HEK293 (cell line): ENCODE measurements around the gene MAPKAP1.

Source experiments
- HOXD13 ChIP-seq: sonication (generic); formaldehyde crosslinking; IDR thresholded peaks from 2 replicates; pipeline ENCODE4 v1.8.0; 2022; ENCODE audit warnings: missing genetic modification reagents, borderline replicate concordance
- IKZF3 ChIP-seq: fragments of 450-650 bp; IDR thresholded peaks from 2 replicates; pipeline ENCODE4 v1.5.0; 2018; ENCODE audit warnings: missing biosample characterization, mild to moderate bottlenecking, missing genetic modification characterization, moderate library complexity
- KLF10 ChIP-seq: fragments of 450-650 bp; IDR thresholded peaks from 2 replicates; pipeline ENCODE4 v1.5.1; 2018; ENCODE audit warnings: missing biosample characterization, mild to moderate bottlenecking, missing genetic modification characterization
- KLF8 ChIP-seq: fragments of 450-650 bp; formaldehyde crosslinking; IDR thresholded peaks from 2 replicates; pipeline ENCODE4 v1.5.1; 2016; ENCODE audit warnings: missing biosample characterization, missing genetic modification characterization
- OSR2 ChIP-seq: fragments of 450-650 bp; formaldehyde crosslinking; IDR thresholded peaks from 2 replicates; pipeline ENCODE4 v1.5.1; 2016; ENCODE audit warnings: missing biosample characterization, missing genetic modification characterization
- OVOL3 ChIP-seq: fragments of 450-650 bp; formaldehyde crosslinking; IDR thresholded peaks from 2 replicates; pipeline ENCODE4 v1.5.1; 2016; ENCODE audit warnings: missing biosample characterization, missing genetic modification characterization
- PRDM1 ChIP-seq: fragments of 450-650 bp; formaldehyde crosslinking; IDR thresholded peaks from 2 replicates; pipeline ENCODE4; 2016; ENCODE audit warnings: missing biosample characterization, missing genetic modification characterization
- REPIN1 ChIP-seq: fragments of 450-650 bp; formaldehyde crosslinking; IDR thresholded peaks from 2 replicates; pipeline ENCODE4 v1.5.1; 2017; ENCODE audit warnings: missing biosample characterization, missing genetic modification characterization, low read depth
- SCRT2 ChIP-seq: fragments of 450-650 bp; formaldehyde crosslinking; IDR thresholded peaks from 2 replicates; pipeline ENCODE4 v1.5.1; 2016; ENCODE audit warnings: missing biosample characterization, missing genetic modification characterization
- SP7 ChIP-seq: fragments of 450-650 bp; formaldehyde crosslinking; IDR thresholded peaks from 2 replicates; pipeline ENCODE4 v1.5.1; 2016; ENCODE audit warnings: missing biosample characterization, missing genetic modification characterization
- TSHZ1 ChIP-seq: fragments of 450-650 bp; formaldehyde crosslinking; IDR thresholded peaks from 2 replicates; pipeline ENCODE4 v1.5.1; 2016; ENCODE audit warnings: missing biosample characterization, missing genetic modification characterization, borderline replicate concordance
- ZIC2 ChIP-seq: fragments of 450-650 bp; formaldehyde crosslinking; IDR thresholded peaks from 2 replicates; pipeline ENCODE4 v1.5.1; 2016; ENCODE audit warnings: missing biosample characterization, missing genetic modification characterization
- ZNF10 ChIP-seq: fragments of 450-650 bp; formaldehyde crosslinking; IDR thresholded peaks from 2 replicates; pipeline ENCODE4 v1.5.1; 2017; ENCODE audit warnings: missing biosample characterization, missing genetic modification characterization
- ZNF121 ChIP-seq: fragments of 450-650 bp; formaldehyde crosslinking; IDR thresholded peaks from 2 replicates; pipeline ENCODE4 v1.5.1; 2016; ENCODE audit warnings: missing biosample characterization, missing genetic modification characterization
- ZNF501 ChIP-seq: fragments of 450-650 bp; formaldehyde crosslinking; IDR thresholded peaks from 2 replicates; pipeline ENCODE4 v1.5.1; 2016; ENCODE audit warnings: missing biosample characterization, missing genetic modification characterization
- ZNF561 ChIP-seq: fragments of 450-650 bp; IDR thresholded peaks from 2 replicates; pipeline ENCODE4 v1.5.1; 2018; ENCODE audit warnings: missing biosample characterization, missing genetic modification characterization, borderline replicate concordance
- ZNF600 ChIP-seq: fragments of 450-650 bp; formaldehyde crosslinking; IDR thresholded peaks from 2 replicates; pipeline ENCODE4 v1.5.1; 2016; ENCODE audit warnings: missing biosample characterization, missing genetic modification characterization
- ZNF623 ChIP-seq: fragments of 450-650 bp; formaldehyde crosslinking; IDR thresholded peaks from 2 replicates; pipeline ENCODE4 v1.5.1; 2016; ENCODE audit warnings: missing biosample characterization, missing genetic modification characterization
- ZNF660 ChIP-seq: fragments of 450-650 bp; IDR thresholded peaks from 2 replicates; pipeline ENCODE4 v1.5.1; 2018; ENCODE audit warnings: missing biosample characterization, mild to moderate bottlenecking, missing genetic modification characterization
- ZNF791 ChIP-seq: fragments of 450-650 bp; formaldehyde crosslinking; IDR thresholded peaks from 2 replicates; pipeline ENCODE4 v1.5.1; 2016; ENCODE audit warnings: missing biosample characterization, missing genetic modification characterization
- ZNF830 ChIP-seq: fragments of 450-650 bp; IDR thresholded peaks from 2 replicates; pipeline ENCODE4 v1.5.0; 2018; ENCODE audit warnings: missing biosample characterization, missing genetic modification characterization, low read depth, mild to moderate bottlenecking, moderate library complexity
- ZSCAN18 ChIP-seq: fragments of 450-650 bp; formaldehyde crosslinking; IDR thresholded peaks from 2 replicates; pipeline ENCODE4 v1.5.1; 2016; ENCODE audit warnings: missing biosample characterization, missing genetic modification characterization
- ZXDB ChIP-seq: fragments of 450-650 bp; formaldehyde crosslinking; IDR thresholded peaks from 2 replicates; pipeline ENCODE4 v1.5.1; 2016; ENCODE audit warnings: missing biosample characterization, missing genetic modification characterization
- TF ChIP-seq, protein P1 (sequence below): fragments of 450-650 bp; formaldehyde crosslinking; conservative IDR thresholded peaks from 2 replicates; pipeline ENCODE4 v1.5.1; 2016; ENCODE audit warnings: low read depth, missing biosample characterization, missing genetic modification characterization
- TF ChIP-seq, protein P2 (sequence below): fragments of 450-650 bp; formaldehyde crosslinking; IDR thresholded peaks from 2 replicates; pipeline ENCODE4 v1.5.1; 2017; ENCODE audit warnings: missing biosample characterization, missing genetic modification characterization
- TF ChIP-seq, protein P3 (sequence below): fragments of 450-650 bp; formaldehyde crosslinking; IDR thresholded peaks from 2 replicates; pipeline ENCODE4 v1.5.1; 2016; ENCODE audit warnings: missing biosample characterization, missing genetic modification characterization, borderline replicate concordance
- TF ChIP-seq, protein P4 (sequence below): fragments of 450-650 bp; IDR thresholded peaks from 2 replicates; pipeline ENCODE4 v1.5.1; 2018; ENCODE audit warnings: missing biosample characterization, missing genetic modification characterization

MAPKAP1 gene

DNA sequence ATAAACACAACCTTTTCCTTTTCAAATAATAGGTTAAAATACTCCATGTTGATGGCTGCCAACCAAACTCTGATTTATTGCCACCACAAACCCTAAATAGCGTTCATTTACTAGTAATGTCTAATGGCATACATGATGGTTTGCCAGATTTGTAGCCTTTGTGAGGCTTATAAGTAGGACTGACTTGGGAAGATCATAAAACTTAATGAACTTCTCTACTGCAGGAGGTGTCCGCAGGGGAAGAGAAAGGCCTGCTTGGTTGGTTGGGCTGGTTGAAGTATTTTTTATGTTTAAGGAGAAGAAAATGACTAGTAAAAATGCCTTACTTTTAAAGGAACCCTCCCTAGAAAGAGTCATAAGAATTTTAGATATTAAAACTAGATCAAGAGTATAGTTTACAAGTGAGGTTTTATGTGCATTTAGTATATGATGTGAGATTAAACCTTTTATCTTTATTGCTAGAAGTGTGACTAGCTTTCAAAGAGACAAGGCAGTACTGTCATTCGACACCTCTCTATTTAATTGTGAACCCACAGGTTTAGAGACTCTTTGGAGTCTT lies 45.1 kb upstream of the MAPKAP1 start (continued):
- TF ChIP-seq, protein P1, sequence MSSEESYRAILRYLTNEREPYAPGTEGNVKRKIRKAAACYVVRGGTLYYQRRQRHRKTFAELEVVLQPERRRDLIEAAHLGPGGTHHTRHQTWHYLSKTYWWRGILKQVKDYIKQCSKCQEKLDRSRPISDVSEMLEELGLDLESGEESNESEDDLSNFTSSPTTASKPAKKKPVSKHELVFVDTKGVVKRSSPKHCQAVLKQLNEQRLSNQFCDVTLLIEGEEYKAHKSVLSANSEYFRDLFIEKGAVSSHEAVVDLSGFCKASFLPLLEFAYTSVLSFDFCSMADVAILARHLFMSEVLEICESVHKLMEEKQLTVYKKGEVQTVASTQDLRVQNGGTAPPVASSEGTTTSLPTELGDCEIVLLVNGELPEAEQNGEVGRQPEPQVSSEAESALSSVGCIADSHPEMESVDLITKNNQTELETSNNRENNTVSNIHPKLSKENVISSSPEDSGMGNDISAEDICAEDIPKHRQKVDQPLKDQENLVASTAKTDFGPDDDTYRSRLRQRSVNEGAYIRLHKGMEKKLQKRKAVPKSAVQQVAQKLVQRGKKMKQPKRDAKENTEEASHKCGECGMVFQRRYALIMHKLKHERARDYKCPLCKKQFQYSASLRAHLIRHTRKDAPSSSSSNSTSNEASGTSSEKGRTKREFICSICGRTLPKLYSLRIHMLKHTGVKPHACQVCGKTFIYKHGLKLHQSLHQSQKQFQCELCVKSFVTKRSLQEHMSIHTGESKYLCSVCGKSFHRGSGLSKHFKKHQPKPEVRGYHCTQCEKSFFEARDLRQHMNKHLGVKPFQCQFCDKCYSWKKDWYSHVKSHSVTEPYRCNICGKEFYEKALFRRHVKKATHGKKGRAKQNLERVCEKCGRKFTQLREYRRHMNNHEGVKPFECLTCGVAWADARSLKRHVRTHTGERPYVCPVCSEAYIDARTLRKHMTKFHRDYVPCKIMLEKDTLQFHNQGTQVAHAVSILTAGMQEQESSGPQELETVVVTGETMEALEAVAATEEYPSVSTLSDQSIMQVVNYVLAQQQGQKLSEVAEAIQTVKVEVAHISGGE (tag by site-specific recombination): no peak
- TF ChIP-seq IKZF3 (tag by site-specific recombination) (peak; percentile 96), OSR2 (tag by site-specific recombination) (peak; percentile 96), REPIN1 (tag by site-specific recombination) (no peak), ZSCAN18 (tag by site-specific recombination) (no peak), ZNF501 (0 out of 2 replicates have a peak, but pooled peaks have one; percentile 17), ZNF623 (tag by site-specific recombination) (no peak), ZXDB (tag by site-specific recombination) (peak; percentile 70), ZNF10 (tag by site-specific recombination) (no peak), ZNF830 (tag by site-specific recombination) (no peak), SCRT2 (peak; percentile 38; the same call in 1 of the 2 replicates), ZNF791 (tag by site-specific recombination) (no peak), ZNF600 (tag by site-specific recombination) (no peak), ZIC2 (peak; percentile 32; the same call in 1 of the 2 replicates), ZNF561 (peak; percentile 71; the same call in 1 of the 2 replicates), HOXD13 (0 out of 2 replicates have a peak, but pooled peaks have one; percentile 37), PRDM1 (0 out of 2 replicates have a peak, but pooled peaks have one; percentile 10), OVOL3 (tag by site-specific recombination) (peak; percentile 62), ZNF121 (no peak), ZNF660 (tag by site-specific recombination) (no peak), KLF8 (tag by site-specific recombination) (peak; percentile 49; the same call in 1 of the 2 replicates), SP7 (tag by site-specific recombination) (peak; percentile 97), KLF10 (tag by site-specific recombination) (peak; percentile 30; the same call in 1 of the 2 replicates), TSHZ1 (tag by site-specific recombination) (peak; percentile 89)
- TF ChIP-seq, protein P2, sequence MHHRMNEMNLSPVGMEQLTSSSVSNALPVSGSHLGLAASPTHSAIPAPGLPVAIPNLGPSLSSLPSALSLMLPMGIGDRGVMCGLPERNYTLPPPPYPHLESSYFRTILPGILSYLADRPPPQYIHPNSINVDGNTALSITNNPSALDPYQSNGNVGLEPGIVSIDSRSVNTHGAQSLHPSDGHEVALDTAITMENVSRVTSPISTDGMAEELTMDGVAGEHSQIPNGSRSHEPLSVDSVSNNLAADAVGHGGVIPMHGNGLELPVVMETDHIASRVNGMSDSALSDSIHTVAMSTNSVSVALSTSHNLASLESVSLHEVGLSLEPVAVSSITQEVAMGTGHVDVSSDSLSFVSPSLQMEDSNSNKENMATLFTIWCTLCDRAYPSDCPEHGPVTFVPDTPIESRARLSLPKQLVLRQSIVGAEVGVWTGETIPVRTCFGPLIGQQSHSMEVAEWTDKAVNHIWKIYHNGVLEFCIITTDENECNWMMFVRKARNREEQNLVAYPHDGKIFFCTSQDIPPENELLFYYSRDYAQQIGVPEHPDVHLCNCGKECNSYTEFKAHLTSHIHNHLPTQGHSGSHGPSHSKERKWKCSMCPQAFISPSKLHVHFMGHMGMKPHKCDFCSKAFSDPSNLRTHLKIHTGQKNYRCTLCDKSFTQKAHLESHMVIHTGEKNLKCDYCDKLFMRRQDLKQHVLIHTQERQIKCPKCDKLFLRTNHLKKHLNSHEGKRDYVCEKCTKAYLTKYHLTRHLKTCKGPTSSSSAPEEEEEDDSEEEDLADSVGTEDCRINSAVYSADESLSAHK (tag by site-specific recombination): peak; percentile 74
- TF ChIP-seq, protein P3, sequence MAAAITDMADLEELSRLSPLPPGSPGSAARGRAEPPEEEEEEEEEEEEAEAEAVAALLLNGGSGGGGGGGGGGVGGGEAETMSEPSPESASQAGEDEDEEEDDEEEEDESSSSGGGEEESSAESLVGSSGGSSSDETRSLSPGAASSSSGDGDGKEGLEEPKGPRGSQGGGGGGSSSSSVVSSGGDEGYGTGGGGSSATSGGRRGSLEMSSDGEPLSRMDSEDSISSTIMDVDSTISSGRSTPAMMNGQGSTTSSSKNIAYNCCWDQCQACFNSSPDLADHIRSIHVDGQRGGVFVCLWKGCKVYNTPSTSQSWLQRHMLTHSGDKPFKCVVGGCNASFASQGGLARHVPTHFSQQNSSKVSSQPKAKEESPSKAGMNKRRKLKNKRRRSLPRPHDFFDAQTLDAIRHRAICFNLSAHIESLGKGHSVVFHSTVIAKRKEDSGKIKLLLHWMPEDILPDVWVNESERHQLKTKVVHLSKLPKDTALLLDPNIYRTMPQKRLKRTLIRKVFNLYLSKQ (tag by site-specific recombination): no peak
- TF ChIP-seq, protein P4, sequence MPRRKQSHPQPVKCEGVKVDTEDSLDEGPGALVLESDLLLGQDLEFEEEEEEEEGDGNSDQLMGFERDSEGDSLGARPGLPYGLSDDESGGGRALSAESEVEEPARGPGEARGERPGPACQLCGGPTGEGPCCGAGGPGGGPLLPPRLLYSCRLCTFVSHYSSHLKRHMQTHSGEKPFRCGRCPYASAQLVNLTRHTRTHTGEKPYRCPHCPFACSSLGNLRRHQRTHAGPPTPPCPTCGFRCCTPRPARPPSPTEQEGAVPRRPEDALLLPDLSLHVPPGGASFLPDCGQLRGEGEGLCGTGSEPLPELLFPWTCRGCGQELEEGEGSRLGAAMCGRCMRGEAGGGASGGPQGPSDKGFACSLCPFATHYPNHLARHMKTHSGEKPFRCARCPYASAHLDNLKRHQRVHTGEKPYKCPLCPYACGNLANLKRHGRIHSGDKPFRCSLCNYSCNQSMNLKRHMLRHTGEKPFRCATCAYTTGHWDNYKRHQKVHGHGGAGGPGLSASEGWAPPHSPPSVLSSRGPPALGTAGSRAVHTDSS (tag by site-specific recombination): no peak
